Stimulated activated CD4-positive, alpha-beta T cell treated with anti-CD3 and anti-CD28 coated beads, Interleukin-4, amount 100 ng/mL, for 48 hours (primary cell): Measurements from ENCODE around the gene DPY19L1.
"Not testable (repeated sequence)": the region's sequence is repeated elsewhere in the genome, so short reads cannot be mapped to it uniquely, and the experiment has no call there.

ENCODE experiments used
- DNase-seq, 2 donors: peaks; one replicate each; pipeline ENCODE4 v3.0.0-alpha.2; 2020; ENCODE audit warnings: low read depth in 2 of 2

Gene DPY19L1

DNA sequence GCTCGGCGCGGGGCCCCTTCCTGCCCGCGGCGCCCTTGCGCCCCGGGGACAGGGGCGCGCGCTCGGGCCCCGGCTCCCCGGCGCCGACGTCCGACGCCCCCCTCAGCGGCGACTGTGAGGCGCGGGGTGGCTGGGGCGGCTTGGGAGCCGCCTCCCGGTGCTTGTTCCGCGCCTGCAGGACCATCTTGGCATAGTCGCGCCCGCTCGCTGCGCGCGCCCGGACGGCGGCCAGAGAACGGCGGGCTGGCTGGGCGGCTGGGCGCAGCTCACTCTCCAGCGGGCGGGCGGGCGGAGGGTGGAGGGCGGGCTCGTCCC is at the start of gene DPY19L1:
TSS of gene DPY19L1 (minus strand) at position 275 of the 315 bp plus-strand sequence. CDS start at position 184, 91 bp downstream.
- no peak for DNase-seq

- not testable (repeated sequence) for DNase-seq
These were observed 42.2 kb upstream of the DPY19L1 start for GRCh38 chr7:35079517-35079916.

DNA sequence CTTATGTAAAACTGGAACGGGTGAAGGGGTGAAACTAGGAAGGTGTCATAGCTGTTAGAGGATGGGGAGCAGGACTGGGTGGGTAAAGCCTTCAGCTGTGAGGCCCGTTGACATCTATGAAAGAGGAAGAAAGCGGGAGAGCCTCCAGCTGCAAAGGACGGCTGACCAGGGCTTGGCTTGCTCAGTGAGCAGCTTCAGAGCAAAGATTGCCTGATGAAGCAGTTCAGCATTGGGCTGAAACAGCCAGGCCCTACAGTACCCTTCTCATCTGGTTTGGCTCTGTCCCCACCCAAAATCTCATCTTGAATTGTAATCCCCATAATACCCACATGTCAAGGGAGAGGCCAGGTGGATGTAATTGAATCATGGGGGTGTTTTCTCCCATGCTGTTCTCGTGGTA is 36.7 kb upstream of the DPY19L1 start:
- not testable (repeated sequence) for DNase-seq

DNA sequence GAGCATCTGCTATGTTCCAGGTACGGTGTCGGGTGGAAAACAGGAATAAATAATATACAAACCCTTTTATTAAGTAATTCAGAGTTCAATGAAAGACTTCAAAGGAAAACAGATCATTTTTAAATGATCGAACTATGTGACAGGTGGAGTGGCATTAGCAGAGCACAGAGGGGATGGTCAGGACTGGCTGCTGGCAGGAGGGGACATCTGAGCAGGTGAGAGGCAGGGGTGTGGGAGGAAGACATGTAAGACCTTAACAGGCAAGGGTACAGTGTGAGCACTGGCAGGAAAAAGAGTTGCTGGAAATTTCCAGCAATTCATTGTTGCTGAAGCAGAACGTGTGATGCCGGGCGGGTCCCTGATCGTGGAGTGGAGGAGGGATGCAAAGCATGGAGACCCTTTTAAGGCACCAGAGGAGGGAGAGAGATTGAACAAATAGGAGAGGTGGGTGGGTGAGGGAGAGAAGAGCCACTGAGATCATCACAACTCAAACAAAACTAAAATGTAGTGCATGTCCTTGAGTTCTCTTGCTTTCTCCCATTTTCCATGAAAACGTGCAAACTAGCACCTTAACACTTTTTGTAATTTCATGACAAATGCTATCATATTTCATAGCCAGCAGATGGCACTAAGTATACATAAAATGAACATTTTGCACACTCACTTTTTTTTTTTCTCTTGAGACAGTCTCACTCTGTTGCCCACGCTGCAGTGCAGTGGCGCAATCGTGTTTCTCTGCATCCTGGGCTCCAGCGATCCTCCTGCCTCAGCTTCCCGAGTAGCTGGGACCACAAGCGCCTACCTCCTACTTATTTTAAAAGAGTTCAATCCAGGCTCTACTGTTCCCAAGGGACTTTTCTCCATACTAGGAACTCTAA is 35.9 kb upstream of the DPY19L1 start:
- DNase-seq, result not testable (repeated sequence)

DNA sequence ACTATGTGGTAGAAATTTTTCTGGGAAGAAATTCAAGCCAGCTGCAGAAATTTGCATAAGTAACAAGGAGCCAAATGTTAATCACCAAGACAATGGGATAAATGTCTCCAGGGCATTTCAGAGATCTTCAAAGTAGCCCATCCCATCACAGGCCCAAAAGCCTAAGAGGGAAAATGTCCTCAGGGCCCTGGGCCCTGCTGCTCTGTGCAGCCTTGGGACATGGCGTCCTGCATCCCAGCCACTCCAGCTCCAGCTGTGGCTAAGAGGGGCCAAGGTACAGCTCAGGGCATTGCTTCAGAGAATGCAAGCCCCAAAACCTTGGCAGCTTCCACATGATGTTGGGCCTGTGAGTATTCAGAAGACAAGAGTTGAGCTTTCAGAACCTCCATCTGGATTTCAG is 31.8 kb upstream of the DPY19L1 start:
- DNase-seq, result not testable (repeated sequence)

DNA sequence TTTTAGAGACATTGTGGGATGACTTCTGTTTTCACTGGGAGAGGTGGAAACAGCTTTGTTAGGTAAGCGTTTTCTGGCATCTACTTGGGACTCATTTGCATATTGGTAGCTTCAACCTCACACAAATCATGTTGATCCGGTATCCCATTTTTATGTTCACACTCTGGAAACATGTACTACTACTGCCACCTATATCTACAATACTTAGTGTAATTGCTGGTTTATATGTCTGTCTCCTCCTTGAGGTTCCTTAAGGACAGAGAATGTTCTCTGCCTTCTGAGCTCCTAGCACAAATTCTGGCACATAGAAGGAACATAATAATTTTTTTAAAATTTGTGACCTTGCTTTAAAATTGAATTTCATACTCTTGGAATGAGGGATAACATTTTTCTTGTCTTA is 28.1 kb upstream of the DPY19L1 start:
- not testable (repeated sequence) for DNase-seq

DNA sequence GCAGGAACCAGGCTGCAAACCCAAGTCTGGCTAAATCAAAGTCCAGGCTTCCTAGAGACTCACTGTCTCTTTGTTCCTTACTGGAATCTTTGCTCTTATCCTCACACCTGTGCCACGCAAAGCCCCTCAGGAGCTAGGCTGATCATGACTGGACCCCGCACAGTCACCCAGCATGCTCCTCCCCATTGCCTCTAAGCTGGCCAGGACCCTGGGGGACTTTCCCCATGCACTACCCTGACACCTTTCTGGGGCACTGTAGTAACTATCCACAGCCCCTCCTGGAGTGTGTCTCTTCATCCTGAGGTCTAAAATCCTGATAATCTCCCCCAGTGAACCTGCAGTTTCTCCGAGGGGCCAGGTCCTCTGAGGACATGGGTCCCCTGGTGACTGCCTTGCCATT is 21.3 kb upstream of the DPY19L1 start:
- DNase-seq, result not testable (repeated sequence)

GRCh38 chr7:35057505-35058451 is 20.5 kb upstream of the DPY19L1 start:
- DNase-seq, result not testable (repeated sequence)

DNA sequence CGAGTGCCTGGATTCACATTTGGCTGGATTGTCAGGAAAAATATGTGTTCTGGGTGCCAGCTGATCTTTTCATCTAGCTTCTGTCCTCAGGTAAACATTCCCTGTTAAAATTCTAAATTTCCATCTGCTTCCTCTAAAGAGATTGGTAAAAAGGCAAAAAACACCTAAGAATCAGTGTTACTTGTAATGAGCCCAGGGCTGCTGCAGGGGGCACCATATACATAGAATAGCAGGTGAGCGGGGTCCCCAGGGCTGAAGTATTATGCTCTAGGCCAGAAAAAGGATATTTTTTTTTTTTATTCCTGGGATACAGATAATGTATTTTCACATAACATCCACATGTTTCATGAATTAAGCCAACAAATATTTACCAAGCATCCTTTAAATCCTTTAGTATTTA is 18.4 kb upstream of the DPY19L1 start:
- not testable (repeated sequence) for DNase-seq

DNA sequence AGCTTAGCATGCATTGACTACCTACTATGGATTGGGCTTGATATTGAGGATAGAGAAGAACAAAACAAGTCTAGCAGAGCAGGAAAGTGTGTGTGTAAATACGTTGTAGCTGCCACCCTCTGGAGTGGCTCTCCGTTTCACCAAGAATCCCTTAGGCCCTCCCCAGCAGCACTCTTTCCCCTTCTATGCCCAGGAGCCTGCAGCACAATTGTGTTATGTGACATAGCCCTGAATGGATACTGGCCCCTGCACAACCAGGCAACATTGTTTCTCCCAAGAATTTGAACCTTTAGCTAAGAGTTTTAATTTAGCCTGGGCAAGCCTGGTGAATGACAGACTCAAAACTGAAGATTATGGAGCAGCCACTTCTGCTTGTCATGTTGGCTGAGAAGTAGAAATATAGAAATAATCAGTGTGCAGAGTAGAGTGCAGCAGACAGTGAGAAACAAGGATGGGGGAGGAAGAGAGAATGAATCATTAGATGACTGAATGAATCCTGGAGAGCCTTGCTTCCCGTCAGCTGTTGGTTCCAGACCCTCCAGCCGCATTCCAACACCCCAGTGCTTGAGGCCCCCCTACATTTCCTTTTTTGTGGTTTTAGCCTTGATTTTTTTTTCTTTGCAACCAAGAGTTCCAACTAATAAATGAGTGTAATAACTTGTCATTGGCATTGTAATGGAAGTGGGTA is 16.3 kb upstream of the DPY19L1 start:
- DNase-seq, result not testable (repeated sequence)

GRCh38 chr7:35048390-35048789 is 11.1 kb upstream of the DPY19L1 start:
- not testable (repeated sequence) for DNase-seq

DNA sequence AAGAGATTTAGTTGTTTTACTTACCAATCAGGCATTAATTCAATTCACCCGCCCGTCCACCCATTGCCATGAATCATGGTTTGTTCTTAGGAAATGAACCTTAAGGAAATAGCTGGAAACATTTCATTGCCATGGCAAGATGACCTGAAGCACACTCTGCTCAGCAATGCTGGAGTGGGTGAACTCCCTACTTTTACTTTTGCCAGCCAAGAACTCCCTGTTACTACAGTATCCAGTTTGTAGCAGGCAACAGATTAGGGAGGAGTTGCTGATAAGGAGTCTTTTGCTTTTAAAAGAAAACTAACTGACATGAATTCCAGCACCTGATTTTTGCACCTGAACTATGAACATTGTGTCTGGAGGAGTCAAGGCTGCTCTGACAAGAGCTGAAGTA is 10.6 kb upstream of the DPY19L1 start:
- not testable (repeated sequence) for DNase-seq

- not testable (repeated sequence) for DNase-seq
These were observed 10.1 kb upstream of the DPY19L1 start for GRCh38 chr7:35047263-35047911.

DNA sequence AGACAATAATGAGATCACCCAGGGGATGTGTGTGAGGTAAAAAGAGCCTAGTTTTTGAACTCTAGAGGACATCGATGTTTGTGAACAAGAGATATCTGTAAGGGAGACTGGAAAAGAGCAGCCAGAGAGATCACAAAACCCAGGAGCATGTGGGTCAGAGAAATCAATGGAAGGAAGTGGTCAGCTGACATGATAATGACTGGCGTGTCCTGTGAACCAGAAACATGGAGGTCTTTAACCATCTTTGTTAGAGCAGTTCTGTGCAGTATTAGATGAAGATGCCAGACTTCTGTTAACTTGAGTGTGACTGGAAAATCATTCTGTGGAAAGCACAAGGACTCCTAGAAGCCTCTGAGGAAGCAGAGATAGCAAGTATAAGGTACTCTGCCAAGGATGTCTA is 6.0 kb upstream of the DPY19L1 start:
- not testable (repeated sequence) for DNase-seq

DNA sequence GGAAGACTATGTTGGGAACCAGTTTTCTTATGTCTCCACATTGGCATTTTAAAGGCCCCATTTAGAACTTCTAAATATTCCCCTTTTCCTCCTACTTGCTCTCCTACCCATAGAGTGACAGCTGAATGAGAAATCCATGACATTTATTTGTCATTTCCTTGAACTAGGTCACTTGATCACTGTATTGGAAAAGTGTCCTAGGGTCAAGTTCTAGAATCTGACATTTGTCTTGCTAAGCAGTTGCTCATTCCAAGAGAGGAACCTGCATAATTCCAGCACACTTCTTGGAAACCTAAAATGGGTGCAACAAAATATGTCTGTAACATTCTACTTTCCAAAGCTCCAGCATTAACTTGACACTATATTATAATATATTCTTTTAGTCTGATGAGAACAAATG is 3.6 kb upstream of the DPY19L1 start:
- no peak for DNase-seq

GRCh38 chr7:35039343-35039742 is 2.1 kb upstream of the DPY19L1 start:
- DNase-seq, result no peak

DNA sequence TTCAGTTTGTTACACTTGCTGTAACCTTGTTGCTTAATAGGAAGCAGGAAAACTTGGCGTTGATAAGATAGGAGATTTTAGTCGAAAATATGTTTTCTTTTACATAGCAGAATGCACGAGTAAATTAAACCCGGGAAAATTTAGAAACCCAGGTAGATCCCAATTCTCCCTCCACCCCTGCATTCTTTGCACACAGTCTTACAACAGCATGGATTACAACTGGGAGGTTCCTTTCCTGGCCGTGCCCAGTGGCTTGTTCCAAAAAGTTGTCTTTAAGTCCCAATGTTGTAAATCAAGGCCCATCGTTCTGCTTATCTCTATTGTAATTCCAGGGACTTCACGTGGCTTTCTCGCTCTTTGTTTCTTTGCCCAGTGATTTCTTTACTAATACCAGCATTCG is 1.1 kb upstream of the DPY19L1 start:
- DNase-seq, result no peak

- peak; percentile 80 to 87 for DNase-seq
These were observed 449 bp upstream of the DPY19L1 start for GRCh38 chr7:35037526-35038341.

DNA sequence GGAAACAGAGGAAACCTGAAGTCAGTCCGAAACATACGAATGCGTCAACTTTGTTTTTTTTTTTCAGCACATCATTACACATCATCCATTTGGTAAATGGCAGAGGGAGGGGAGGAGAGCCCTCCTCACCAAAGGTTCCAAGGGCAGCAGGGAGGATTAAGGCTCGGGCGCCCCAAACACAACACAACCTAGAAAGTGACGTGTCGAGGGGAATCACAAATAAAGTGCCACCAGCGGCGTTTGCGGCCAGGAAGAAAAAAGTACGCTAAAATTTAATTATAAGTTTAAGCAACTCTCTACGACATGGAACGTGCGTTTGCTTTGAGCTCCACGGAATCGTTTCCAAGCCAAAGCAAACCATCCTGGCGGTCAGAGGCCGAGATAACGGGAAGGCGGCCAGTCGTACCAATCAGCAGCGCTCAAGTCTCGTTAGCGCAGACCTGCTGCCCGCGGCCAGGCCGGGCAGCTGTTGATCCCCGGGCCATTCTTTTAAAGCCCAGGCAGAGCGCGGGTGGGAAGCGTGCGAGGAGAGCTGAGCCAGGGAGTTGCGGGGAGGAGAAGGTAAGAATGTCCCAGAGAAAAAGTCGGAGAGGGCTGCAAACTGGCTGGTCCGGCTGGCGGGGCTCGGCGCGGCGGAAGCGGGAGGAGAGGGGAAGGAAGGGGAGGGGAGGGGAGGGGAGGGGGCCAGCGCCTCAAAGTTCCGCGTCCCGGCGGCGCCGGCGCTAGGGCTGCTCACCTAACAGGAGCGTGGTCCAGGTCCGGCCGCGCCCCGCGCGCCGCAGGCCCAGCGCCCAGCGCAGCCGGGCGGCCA is 719 bp downstream of the DPY19L1 start:
- DNase-seq, result peak; percentile 19 to 21

DNA sequence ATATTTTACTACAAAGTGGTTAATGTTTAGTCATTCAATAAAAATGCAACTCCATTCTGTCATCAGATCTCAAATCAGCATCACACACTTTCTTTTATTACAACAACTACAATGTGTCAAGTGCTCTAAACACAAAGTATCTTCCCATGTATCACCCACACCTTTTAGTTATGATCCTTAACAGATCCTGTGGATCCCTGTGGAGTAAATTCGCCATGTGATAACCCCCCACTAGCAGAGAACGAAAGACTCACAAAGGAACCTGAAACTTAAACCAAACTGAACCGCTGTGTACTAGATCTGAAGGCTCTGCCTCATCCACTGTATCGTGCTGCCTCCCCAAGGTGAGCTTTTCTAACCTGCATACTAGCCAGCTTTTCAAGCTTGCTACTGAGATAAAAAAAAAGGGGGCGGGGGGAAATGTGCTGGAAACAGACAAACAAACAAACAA is 1.7 kb downstream of the DPY19L1 start:
- peak in 1 of 2 donors; percentile 13 for DNase-seq
